ENCODE data around the gene SUCLA2.

Gene SUCLA2

DNA sequence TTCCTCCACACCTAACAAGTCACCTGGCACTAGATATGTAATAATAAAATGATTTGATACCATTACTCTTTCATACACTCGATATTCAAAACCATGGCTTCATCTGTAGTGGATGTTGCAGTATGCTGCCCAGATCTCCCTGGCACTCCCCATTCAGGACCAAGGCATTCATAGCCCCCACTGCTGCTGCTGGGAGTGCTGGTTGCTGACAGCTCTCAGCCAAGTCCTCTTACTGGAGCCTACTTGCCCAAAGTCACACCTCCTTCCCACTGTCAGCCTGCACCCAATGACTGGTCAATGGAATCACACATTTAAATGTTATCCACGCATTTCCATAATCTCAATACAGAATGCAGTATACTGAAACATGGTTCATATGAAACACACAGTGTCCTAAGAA, 3.7 kb downstream of the SUCLA2 start:
- TF ChIP-seq, protein P1, sequence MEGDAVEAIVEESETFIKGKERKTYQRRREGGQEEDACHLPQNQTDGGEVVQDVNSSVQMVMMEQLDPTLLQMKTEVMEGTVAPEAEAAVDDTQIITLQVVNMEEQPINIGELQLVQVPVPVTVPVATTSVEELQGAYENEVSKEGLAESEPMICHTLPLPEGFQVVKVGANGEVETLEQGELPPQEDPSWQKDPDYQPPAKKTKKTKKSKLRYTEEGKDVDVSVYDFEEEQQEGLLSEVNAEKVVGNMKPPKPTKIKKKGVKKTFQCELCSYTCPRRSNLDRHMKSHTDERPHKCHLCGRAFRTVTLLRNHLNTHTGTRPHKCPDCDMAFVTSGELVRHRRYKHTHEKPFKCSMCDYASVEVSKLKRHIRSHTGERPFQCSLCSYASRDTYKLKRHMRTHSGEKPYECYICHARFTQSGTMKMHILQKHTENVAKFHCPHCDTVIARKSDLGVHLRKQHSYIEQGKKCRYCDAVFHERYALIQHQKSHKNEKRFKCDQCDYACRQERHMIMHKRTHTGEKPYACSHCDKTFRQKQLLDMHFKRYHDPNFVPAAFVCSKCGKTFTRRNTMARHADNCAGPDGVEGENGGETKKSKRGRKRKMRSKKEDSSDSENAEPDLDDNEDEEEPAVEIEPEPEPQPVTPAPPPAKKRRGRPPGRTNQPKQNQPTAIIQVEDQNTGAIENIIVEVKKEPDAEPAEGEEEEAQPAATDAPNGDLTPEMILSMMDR (IDR thresholded peaks at IDR 0.05; ENCODE audit: borderline replicate concordance, insufficient read depth, low read depth, low read length): no peak
- H3K4me3 ChIP-seq (ENCODE audit: low read depth, low read length): no peak overlapping the region

DNA sequence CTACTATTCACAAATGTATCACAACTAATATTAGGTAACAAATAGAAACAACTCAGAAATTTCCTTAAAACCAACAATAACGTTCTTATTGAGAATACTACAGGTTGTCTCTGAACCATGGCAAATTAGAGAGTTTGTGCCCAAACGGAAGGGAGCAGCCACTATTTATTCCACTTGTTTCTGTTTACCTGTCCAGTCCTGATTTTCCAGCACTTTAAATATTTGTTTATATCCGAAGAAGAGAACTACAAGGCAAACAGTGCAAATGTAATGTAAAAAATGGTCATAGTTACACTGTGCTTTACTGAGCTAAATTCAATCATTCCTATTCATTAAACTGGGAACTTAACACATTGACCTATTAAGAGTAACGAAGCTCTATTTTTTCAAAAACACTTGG, 9.2 kb downstream of the SUCLA2 start:
- H3K4me3 ChIP-seq (ENCODE audit: low read depth, low read length): no peak overlapping the region
- TF ChIP-seq, protein P1 (IDR thresholded peaks at IDR 0.05; ENCODE audit: borderline replicate concordance, insufficient read depth, low read depth, low read length): no peak

DNA sequence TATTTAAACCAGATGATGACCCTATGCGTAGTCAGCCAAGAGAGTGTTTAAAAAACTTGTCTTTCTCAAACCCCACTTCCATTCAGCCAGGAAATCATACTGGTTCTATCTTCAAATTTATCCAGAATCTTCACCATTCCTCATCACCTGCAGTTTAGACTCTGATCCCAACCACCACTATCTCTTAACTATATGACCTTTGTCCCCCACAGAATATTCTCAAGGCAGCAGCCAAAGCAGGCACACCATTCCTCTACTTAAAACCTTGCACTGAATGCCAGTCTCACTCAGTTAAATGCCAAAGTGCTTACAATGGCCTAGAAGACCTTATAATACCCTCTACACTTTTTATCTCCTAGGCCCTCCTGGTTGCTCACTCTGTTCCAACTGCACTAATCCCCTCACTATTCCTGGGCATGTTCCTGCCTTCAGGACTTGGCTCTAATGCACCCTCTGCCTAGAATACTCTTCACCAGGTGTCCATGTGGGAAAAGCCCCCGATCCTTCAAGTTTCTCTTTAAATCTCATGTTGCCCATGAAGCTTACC, 10.1 kb downstream of the SUCLA2 start:
- H3K4me3 ChIP-seq (ENCODE audit: low read depth, low read length): no peak overlapping the region
- TF ChIP-seq, protein P1 (IDR thresholded peaks at IDR 0.05; ENCODE audit: borderline replicate concordance, insufficient read depth, low read depth, low read length): no peak

DNA sequence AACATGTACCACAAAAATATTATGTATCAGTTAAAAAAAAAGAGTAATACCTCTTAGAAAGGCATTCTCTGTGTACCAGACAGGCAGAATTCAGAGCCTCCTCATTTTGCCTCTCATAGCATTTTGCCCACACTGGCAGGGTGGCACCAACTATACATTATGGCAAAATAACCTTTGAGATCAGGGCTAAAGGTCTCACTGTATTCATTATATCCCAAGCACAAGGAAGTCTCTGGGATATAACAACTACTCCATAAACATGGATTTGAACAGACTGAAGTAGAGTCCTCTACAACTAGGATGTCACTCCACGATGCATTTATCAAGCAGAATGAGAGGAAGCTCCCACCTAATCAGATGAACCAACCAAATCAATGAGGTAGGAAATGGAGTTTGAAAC, 10.6 kb downstream of the SUCLA2 start:
- H3K4me3 ChIP-seq (ENCODE audit: low read depth, low read length): no peak overlapping the region
- TF ChIP-seq, protein P1 (IDR thresholded peaks at IDR 0.05; ENCODE audit: borderline replicate concordance, insufficient read depth, low read depth, low read length): no peak

DNA sequence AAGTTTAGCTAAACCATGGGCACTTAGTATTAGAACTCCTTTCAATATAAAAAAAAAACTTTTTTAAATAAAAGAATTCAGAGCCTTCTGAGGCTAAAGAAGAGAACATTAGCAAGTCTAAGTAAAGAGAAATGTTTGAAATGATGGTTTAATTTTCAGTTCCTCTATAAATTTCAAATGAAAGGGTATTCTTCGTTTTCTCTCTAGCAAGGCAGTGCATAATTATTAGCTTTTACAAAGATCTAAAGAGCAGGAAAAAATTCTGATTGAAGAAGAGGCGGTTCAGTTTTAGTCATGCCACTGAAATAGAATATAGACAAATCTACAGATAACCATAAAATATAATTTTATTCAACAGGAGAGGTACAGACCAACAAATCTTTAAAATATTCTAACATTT, 18.0 kb downstream of the SUCLA2 start:
- no peak overlapping the region for H3K4me3 ChIP-seq (ENCODE audit: low read depth, low read length)
- TF ChIP-seq, protein P1 (IDR thresholded peaks at IDR 0.05; ENCODE audit: borderline replicate concordance, insufficient read depth, low read depth, low read length): no peak

DNA sequence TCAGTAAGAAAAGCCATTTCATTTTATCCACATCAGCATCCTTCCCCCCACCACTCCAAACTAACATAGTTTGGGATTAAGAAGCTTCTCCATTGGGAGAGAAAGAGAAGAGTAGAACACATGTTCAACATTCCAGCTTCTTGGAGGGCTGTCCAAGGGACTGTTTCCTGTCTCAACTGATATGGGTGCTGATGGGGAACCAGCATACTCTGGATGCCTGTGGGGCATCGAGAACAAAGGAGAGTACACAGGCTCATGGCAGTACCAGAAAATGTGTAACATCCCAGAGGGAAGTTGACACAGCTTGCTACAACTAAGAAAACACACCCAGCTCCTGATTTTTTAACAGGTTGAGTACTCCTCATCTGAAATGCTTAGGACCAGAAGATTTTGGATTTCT, 24.7 kb downstream of the SUCLA2 start:
- TF ChIP-seq, protein P1 (IDR thresholded peaks at IDR 0.05; ENCODE audit: borderline replicate concordance, insufficient read depth, low read depth, low read length): no peak

DNA sequence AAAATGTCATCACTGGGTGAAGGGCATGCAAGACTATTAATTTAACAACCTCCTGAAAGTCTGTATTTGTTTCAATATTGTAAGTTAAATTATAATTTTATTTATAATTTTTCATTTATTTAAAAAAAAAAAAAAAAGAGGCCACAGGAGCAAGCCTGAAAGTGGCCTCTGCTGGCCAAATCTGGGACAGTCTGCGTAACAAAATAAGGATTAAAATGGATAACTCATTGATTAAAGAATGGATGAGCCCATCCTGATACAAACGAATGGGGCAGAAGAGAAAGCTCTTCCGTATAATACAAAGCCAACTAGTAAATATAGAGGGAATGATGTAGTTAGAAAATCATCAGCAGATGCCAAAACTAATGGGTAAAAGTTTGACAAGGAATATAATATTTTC, 36.2 kb downstream of the SUCLA2 start:
- H3K4me3 ChIP-seq (ENCODE audit: low read depth, low read length): no peak overlapping the region
- TF ChIP-seq, protein P1 (IDR thresholded peaks at IDR 0.05; ENCODE audit: borderline replicate concordance, insufficient read depth, low read depth, low read length): no peak

More for the DNA sequence above, 24.7 kb downstream of the SUCLA2 start:
- no peak overlapping the region for H3K4me3 ChIP-seq (ENCODE audit: low read depth, low read length)
